Cerebellar nuclear complex (tissue), 1 donor: ENCODE data around the gene CARD10.
"Not testable (repeated sequence)": the region's sequence is repeated elsewhere in the genome, so short reads cannot be mapped to it uniquely, and the experiment has no call there.

Experiments used
- DNase-seq, 2 experiments: peaks; one replicate each; lab custom pipeline; 2025; lab: John Stamatoyannopoulos, UW

CARD10 gene

DNA sequence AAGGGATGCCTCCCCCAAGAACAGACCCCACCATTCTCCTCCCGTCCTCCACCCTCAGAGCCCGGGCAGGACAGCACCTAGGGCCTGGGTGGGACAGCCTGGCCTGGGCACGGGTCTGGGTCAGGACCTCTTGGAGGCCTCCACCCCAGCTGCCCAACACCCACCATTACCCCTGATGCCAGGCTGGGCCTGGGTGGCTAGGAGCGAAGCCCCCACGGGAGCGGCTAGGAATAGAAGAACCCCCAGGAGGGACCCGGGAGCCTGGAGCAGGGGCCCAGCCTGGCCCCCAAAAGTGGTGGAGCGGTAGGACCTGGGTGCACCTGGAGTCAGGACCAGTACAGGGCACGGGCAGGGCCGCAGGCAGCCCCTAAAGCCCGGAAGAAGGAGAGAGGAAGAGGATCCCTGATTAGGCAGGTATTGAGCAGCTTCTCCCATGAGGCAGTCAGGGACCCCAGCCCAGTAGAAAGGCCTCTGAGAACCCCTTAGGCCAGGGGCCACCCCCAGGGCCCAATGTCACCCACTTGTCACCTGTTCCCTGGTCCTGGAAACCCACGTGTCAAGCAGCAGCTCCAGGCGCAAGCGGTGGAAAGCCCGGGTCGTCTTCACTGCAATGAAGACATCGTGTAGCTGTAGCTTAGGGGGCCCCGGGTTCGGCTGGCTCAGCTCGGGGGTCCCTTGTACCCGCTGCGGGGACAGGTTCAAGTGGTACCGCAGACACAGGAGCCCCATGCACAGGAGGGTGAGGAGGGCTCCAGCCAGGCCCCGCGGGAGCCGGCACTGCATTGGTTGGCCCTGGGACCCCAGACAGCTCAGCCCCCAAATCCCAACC lies 33.6 kb downstream of the CARD10 start:
- no peak for DNase-seq

DNA sequence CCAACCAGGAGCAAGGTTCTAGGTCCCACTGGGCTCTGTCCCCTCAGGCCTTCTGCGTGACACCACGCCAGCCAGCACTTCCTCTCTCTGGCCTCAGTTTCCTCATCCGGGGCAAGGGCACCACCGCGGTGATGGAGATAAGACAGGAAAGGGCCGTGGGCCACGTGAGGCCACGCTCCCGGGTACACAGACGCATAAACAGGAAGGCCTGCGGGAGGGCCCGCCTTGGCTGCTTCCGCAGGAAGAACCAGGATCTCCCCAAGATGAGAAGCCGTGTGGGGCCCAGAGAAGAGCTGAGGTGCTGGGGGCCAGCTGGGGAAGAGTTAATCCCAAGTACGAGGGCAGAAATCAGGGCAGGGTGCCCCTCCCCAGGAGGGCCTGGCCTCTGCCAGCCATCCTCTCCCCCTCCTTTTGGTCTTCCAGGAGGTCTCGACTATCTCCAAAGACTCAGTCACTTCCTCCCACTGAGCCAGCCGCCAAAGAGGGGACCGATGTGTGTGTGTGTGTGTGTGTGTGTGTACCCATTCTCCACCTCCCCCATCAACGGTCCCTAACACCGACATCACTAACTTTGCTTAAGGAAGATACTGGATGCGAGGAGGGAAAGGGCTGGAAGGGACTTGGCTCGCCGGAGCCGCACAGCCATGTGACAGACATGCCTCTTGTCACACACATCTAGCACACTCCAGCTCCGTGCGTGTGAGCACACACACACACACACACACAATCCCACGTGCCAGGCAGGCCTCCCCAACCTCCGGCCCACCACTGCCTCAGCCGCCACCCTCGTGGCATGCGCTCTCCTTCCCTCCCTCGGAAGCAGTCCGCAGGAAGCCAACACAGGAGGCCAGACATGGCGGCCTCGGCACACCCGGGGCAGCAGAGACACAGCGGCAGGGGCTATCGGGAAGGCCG lies 34.5 kb downstream of the CARD10 start:
- no peak for DNase-seq

DNA sequence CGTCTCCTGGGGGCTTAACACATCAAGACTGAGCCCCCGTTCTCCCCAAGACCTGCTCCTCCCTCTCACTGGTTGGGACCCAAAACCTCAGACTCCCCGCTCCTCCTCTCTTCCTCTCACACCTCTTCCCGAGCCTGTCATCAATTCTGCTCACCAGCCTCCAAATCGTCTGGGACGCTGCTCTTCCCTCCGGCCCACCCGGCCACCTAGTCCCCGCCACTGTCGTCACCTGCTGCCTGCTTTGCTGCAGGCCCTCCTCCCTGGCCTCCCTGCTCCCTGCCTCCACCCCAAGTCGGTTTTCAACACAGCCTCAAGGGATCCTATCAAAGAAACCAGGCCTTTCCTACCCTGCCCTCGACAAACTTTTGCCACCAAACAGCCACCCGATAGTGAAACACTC lies 36.2 kb downstream of the CARD10 start:
- DNase-seq, result no peak

DNA sequence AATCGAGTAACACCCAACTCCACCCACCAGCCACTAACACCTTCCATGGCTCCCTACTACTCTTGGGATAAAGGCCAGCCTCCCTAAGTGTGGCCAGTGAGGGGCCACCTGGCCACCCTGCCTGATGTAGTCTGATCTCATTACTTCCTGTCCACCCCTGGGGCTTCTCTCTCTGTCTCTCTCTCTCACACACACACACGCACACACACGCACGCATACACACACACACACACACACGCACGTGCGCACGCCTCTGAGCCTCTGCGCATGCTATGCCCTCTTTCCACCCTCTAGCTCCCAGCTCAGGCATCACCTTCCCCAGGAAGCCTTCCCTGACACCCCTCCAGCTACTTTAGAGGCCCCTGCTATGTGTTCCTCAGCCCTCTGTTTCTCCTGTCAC lies 37.0 kb downstream of the CARD10 start:
- DNase-seq, result no peak

DNA sequence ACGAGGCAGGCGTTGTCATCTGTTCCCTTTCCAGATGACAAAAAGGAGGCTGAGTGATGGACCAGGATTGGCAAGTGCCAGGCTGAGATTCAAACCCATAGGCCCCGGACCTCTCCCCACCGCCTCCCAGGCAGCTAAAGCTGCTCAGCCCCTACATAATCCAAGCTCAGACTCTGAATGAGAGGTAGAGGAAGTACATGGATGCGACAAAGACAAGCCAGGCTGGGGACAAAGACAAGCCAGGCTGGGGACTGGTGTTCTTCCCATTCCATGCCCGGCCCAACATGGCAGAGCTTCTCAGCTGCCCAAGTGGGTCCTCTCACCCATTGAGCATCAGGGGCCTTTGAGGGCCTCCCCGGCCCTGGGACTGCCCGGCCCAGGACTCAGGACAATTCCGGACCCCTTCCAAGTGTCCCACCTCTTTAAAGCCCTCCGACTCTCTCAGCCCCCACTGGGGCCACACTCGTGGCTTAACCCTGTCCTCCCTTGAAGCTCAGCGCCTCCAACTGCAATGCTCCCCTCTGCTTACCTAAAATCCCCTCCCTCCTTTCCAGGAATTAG lies 37.8 kb downstream of the CARD10 start:
- DNase-seq, result no peak

DNA sequence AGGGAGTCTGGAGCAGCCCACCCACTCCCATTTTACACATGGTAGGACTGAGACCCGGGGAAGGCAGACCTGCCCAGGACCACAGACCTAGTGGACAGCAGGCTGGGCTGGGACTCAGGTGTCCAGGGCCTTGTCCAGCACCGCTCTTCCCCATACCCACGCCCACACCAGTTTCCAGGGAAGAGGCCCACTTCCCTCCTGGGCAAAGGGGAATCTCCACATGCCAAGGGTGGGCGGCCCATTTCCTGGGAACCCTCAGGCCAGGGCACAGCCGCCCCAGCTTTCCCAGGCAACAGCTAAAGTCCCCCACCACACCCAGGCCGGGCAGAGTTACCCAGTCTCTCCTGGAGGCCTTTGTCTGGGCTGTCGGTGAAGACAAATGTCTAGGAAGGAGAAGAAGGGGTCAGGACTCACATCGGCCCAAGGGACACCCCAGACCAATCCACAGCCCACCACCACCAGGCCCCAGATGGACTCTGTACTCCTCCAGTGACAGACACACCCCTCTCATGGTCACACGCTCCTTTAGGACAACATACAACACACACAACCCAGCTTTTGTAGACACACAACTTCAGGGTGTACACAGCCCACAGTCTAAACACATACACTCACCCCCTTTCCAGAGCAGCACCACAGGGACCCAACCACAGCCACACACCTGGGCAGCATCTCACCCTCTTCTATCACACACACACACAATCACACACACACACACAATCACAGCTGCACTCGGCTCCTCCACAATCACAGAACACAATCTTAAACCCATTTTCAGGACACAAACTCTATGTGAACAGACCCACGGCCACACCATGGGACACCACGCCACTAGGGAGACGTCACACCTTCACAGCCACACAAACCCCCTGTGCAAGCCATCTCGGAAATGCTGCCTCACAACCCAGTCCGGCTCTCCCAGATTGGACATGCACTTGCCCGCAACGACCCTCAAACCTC lies 38.5 kb downstream of the CARD10 start:
- DNase-seq, result no peak

DNA sequence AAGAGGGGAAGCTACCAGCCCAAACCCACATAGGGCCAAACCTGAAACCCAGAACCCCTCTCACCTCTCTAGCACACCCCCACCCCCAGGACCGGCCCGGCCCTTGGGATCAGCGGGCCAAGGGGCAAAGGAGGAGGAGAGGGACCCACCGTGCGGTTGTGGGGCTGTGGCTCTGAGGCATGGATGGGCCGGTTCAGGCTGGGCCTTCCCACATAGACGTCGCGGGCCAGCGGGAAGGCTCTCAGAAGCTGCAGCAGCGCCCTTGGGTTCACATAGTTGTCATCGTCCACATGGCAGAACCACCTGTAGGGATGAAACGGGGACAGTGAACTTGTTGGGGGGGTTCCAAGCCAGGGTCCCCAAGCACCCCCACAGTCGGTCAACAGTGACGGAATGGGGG lies 40.0 kb downstream of the CARD10 start:
- no peak for DNase-seq

DNA sequence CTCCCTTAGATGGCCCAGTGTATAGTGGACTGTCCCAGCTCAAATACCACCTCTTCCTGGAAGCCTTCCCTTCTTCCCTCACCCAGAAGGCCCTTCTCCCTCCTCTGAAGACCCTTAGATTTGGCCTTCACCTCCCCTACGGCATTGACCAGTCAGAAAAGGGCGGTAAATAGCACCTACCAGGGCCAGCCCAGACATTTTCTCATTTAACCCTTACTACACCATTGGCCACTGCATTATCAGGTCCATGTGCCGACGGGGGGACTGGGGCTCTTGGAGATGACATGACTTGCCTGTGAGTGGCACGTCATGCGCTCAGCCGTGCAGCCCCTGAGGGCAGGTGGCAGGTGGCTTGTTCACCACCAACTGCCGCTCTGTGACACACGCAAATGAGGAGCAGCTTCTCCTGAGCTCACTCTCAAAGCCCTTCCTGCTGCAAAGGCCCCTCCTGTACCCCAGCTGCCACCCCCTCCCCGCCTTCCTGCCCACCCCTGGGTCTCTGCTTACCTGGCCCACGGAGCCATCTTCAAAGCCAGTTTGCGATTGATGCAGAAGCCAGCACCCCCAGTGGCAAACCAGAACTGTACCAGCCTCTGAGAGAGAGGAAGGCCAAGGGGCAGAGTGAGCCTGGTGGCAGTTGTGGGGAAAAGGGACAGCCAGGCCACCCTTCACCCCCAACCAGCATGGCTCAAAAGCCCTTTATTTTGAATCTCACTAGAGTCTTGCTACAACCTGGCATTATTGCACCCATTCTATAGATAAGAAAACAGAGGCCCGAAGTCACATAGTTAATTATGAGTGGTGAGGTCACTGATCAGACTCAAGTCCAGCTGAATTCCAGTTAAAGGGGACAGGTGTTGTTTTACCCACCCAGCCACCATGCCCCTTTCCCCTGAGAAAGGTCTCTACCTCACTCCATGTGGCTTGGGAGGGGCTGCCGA lies 42.6 kb downstream of the CARD10 start:
- DNase-seq, result no peak

DNA sequence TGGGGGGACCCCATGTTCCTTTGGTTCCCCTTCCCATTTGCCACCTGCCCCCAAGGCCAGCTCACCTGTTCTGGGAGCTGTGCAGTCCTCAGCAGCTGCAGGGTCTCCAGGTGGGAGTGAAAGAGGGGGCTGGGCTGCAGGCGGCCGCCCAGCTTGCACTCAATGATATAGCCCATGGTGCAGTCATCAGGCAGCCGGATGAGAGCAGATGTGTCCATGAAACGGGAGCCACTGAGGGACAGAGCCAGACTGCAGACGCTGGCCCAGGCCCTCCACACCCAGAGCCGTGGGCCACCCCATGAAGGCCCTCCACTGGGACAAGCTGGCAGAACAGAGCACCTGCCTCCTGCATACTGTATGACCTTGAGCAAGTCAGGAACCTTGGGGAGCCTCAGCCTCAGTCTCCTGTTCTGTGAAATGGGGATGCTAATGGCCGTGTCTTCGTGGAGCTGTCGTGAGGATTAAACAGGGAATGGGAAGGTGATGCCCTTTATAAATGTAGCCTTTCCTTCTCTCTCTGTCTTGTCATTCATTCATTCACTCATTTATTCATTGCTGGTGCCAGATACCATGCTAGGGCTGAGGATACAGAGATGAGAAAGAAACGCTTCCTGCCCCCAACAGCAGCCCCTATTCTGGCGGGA lies 44.6 kb downstream of the CARD10 start:
- DNase-seq, result no peak

DNA sequence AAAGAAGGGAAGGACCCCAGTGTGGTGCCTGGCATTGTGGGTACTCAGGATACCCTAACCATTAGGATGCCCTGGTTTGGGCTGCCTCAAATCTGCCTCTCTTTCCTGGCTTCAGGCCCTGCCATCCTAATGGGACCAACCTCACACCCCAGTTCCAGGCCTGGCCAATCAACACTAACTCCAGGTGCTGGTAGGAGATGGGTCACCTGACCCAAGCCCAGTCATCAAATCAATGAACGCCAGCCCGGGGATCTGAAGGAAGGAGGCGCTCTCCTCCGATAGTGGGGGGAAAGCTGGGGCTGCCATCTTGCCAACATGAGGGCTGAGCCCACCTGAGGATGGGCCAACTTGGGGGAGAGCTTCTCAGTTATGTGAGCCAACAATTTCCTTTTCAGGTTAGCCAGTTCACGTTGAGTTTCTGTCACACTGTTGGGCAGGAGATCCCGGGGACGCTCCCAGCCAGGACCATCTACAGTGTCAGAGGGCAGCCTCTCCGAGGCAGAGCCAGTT lies 45.7 kb downstream of the CARD10 start:
- DNase-seq, result no peak

DNA sequence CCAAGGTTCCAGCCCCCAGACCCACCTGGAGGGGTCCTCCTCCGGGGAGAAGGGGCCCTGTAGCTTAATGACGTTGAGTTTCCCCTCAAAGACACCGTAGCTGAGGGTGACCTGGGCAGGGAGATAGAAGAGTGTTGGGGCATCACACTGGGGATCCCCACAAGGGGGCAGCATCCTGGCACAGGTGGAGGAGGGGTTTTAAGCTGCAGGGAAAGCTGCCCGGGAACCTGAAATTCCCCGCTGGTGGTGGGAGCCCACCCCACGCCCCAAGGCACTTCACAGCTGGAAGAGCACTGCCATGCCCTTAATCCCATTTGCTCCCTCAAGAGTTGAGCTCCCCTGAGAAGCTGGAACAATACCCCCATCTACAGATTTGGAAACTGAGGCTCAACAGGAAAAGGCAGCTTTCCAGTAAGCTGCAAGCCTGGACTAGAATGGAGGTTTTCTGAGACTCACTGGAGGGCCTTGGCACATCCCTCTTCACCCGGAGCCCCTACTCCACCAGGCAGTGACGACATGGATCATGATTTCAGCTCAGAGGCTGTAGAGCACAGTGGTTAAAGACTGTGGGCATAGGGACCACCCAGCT lies 46.7 kb downstream of the CARD10 start:
- DNase-seq, result no peak

DNA sequence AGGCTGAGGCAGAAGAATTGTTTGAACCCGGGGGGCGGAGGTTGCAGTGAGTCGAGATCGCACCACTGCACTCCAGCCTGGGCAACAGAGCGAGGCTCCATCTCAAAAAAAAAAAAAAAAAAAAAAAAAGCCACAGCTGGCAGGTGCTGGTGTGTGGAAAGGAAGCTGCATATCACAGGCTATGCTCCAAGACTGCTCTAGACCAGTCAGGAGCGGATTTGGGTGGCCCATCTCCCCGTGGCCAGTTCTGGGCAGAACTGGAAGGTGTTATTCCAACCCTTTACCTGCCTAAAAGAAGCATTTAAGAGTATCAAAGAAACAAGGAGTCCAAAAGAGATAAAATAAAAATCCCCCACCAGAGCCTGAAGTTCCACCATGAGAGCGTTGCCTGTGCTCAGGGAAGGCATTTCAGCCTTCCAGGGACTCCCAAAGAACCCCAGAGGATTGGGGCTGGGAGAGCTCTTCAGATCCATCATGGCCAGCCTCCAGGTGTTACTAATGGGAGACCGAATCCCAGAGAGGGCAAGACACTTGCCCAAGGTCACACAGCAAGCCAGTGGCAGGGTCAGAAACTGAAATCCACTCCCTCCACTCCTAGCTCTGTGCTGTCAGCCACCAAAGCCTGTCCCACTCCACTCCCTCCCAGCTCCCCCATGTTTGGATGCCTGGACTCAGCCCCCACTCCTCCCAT lies 47.3 kb downstream of the CARD10 start:
- no peak for DNase-seq

DNA sequence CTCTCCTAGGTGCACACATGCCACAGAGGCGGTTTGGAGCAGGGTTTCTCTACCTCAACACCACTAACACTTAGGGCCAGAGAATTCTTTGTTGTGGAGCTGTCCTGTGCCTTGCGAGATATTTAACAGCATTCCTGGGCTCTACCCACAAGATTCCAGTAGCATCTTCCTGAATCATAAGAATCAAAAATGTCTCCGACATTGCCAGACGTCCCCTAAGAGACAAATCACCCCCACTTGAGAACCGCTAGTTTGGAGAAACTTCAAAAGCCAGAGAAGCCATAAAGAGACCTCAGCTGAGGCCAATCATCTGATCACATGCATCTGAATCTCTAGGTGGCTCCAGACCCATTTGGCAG lies 49.1 kb downstream of the CARD10 start:
- DNase-seq, result no peak

DNA sequence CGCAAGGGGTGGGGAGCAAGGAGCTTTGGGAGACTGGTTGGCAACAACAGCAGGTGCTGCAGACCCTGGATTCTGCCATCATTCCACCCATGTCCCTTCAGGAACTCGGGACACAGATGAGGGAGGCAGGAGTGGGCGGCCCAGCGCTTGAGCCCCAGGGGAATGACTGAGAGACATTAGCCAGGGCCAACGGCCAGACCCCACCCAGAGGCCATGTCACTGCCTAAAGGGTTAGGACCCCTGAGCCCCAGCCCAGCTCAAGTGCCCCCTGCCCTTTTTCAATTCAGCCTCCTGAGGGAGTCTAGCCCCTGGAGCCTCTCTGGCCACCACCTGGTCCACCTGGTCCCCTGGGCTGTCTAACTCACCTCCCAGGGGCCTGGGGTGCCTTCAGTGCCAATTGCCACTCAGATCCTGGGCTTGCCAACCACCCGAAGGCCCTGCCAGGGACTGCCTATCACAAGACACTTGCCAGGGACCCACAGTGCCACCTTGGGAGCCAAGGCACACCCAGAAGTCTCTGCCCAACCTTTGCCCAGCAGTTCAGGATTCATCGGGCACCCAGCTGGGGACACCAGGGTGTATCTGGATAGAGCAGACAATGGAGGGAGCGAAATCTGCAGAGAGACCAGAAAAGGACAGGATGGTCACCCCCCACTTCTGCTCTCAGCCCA lies 49.7 kb downstream of the CARD10 start:
- DNase-seq, result no peak

DNA sequence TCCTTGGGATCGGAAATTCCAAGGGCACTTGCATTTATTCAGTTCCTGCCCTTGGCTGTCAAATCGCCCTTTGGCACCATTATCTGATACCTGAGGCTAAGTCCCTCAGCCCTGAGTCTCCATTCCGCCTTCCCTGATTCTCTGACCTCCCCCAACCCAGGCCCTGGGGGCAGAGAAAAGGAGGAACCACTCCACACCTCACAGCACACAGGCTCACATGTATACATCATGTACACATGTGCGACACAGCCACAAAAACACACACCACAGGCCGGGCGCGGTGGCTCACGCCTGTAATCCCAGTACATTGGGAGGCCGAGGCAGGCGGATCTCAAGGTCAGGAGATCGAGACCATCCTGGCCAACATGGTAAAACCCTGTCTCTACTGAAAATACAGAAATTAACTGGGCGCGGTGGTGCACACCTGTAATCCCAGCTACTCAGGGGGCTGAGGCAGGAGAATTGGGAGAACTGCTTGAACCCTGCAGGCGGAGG lies 51.0 kb downstream of the CARD10 start:
- DNase-seq, result not testable (repeated sequence)

DNA sequence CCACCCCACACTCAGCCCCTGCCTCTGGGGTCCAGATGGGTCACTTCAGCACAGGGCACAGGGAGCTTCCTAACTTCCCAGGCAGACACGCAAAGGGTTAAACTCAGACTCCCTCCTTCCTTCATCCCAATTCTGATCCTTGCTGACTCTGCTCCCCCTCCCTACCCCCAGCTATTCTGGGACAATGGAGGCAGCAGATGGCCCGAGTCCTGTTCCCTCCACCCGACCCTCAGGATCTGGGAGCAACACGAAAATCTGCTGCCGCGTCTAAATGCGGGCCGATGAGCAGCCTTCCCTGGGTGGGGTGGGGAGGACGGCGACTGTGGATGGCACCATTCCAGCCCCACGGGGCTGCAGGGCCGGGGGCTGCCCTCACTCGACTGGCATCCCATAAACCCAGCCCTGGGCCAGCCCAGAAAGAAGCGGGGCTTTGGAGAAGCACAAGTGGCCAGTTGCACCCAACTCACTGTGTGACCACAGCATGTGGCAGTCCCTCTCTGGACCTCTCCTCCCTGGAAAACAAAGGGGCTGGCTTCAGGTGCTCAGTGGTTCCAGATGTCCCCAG lies 51.7 kb downstream of the CARD10 start:
- DNase-seq, result no peak

DNA sequence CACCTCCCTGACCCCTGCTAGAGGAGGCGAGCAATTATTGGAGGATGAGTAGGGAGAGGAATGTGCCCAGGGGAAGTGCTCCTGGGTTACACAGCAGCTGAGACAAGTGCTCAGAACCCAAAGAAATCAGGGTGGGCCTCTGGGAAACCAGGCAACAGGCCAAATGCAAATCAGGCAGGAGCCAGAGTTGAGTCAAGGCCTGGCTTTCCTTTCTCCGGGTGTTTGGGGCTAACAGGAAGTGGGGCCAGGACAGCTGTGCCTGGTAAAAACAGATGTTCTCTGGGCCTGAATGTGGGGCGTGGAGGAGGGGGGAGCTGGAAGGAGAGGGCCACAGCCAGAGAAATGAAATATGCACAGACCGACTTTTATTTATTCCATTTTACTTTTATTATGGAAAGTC lies 55.0 kb downstream of the CARD10 start:
- no peak for DNase-seq

DNA sequence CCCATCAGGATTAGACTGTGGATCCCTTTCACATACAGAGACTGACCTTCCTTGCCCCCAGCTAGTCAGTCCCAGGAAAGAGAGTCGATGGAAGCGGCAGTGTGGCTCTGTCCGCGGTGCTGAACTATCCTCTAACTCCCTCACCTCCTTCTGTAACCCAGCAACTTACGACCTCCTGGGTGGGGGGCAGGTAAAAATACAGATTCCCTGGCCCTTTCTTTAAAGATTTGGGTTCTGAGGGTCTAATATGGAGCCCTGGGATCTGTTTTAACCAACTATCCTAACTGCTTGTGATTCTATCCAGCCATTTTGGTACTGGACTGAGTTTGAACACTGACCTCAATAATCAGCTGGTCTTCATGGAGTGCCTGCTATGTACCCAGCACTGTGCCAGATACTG lies 56.2 kb downstream of the CARD10 start:
- DNase-seq, result no peak
